NCI-H2029 treated with DMSO at 0.1 percent for 48 hours (cell line): ENCODE results near the gene DRGX.
A peak's percentile ranks its signal among the peaks of the same experiment; 100 is the strongest.

Experiments
- DNase-seq: peaks from one replicate; lab custom pipeline; 2025; lab: John Stamatoyannopoulos, UW

DRGX gene

GRCh38 chr10:49395741-49396665 is at the start of gene DRGX:
DRGX (minus strand) TSS chr10:49396089; CDS start chr10:49395440, 649 bp downstream.
- DNase-seq = no peak

GRCh38 chr10:49444349-49444748 is 48.5 kb upstream of the DRGX start:
- no peak for DNase-seq

DNA sequence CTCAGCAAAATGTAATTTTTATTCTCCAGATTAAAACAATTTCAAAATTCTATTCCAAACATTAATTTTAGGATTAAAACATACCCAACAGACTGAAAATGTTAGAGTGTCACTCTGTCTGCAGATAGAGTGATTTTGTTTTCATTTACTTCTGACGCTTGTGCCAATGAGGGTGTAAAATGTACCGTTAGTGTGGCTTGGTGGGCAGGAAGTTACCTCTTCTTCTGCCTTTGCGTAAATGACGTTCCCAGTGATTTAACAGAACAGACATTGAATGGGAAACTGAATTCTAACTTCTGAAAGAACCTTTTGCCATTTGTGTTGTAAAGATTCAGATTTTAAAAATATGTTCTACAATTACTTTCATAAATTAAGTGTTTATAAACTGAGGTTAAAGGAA is 47.0 kb upstream of the DRGX start:
- DNase-seq = no peak

DNA sequence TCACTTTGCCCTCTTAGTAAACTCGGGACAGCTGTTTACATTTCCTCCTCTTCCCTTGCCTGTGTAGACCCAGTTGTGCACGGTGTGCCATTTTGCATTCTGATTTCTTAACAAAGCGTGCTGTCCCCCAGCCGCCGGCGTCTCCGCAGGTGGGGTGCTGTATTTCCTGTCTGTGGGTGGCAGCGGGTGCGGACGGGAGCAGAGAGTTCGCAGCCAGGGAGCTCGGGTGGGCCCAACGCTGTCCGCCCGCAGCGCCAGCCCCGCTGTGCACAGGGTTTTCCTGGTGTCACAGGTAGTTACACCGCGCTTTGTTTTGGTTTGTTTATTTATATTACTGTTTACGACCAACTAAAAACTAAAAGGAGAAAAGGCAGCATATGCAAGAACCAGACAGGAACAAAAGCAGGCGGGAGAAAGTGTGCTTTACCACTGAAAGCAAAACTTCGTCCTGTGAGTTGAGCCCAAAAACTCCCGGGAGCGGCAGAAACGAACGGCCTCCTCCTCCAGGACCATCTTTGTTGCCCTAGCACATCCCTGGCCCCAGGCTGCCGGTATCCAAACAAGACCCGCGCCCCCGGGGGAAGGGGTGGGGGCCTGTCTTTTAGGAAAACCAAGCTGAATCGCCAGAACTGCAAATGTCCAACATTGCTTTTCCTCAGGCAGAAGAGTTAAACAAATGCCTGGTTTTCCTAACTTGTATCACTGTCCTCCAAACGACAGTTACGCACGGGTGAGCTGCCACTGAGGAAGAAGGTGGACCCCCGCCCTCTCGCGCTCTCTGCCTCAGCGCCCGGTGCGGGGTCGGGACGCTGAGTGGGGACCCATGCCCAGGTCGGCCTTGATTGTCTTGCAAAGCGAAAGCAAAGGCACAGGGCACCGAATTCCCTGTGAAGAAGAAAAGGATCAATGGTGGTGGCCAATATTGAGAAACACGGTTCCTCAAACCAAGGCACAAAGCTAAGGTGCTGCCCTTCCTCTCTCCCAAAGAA is 45.9 kb upstream of the DRGX start:
- no peak for DNase-seq

DNA sequence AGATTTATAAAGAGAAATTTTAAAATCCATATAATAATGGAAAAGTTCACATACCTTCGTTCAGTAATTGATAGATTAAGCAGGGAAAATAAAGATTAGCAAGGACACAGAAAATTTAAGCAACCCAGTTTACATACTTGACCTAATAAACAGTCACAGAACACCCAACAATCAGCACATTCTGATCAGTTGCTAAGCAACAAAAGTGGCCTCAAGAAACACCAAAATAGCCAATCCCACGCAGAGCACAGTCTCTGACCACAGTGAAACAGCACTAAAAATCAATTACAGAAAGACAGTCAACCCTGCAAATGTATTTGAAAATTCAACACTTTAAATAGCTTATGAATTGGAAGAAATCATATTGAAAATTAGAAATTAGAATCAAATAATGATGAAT is 39.3 kb upstream of the DRGX start:
- no peak for DNase-seq

DNA sequence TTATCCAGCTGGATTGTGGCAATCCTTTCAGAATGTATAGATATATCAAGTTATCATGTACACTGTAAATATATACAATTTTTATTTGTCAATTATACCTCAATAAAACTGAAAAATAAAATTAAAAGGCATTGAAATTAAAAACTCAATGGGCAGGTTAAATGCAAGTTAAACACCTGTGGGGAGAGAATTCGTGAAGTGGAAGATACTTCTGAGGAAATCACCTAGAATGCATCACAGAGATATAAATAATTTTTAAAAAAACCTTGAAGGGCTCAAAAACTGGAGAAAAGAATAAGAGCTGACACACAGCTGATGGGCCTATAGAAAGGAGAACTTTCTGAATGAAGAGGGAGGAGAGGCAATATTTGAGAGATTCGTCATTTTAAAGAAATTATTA is 37.2 kb upstream of the DRGX start:
- DNase-seq = no peak

- no peak for DNase-seq
Observed at GRCh38 chr10:49431426-49431825, 35.5 kb upstream of the DRGX start.

- no peak for DNase-seq
Observed at GRCh38 chr10:49429458-49429857, 33.6 kb upstream of the DRGX start.

- DNase-seq = no peak
Observed at GRCh38 chr10:49426490-49427360, 30.8 kb upstream of the DRGX start.

- DNase-seq = no peak
Observed at GRCh38 chr10:49419005-49419404, 23.1 kb upstream of the DRGX start.

GRCh38 chr10:49418328-49418727 is 22.4 kb upstream of the DRGX start:
- no peak for DNase-seq

DNA sequence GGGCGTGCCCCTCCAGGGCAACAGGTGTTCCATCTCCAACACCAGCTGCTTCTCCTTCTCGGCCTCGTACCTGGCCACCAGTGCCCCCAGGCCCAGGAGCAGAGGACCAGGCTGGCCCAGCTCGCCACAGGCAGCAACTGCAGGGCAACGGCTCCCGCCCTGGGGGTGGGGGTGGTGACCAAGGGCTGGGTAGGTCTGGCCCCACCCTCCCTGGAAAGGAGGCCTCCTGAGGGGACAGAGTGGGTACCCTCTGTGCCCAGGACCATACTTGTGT is 22.1 kb upstream of the DRGX start:
- no peak for DNase-seq

DNA sequence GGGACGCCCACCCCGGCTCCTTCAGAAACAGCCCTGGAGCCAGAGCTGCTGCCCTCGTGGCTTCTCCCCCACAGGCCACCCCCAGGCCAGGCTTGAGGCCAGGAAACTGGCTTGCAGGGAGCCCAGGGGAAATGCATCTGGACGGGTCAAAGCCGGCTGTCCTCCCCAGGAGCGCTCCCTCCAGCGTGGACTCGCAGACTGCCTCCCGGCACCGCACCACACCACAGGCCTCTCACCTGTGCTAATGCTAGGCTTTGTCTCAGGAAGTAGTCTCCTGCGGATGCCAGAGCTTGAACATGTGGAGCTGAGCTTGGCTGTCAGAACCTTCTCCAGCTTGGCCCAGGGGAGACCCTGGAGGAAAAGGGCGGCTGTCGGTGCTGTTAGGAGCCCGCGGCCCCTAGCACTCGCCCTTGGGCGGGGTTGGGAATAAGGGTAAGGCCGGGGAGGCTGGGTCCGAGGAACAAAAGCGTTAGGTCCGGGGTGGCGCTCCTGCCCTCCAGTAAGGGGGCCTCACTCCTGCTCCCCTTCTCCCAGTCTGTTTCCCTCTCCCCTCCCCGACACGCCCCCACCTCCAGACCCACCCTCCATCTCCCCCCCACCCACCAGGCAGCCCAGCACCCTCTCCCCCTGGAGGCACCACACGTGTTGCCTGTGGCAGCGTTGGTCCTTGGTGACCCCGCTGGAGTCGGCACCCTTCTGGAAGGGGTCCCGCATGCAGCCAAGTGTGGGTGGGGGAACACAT is 21.6 kb upstream of the DRGX start:
- no peak for DNase-seq

DNA sequence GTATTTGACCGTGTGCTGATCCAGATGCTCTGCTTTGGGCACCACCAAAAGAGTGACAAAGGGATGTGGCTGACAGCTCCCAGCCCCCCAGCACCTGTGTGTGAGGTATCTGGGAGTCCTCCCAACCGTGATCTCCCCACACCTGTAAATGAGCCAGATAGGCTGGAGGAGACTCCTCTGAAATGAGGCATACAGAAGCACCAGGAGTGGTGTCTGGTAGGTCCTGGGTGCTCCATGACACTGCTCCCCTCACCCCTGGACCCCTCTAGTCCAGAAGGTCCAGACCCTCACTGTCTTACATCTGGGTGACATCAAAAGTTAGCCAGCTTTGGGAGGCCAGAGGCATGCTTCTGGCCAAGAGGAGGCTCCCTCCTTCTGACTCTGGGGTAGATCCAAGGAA is 20.0 kb upstream of the DRGX start:
- no peak for DNase-seq

DNA sequence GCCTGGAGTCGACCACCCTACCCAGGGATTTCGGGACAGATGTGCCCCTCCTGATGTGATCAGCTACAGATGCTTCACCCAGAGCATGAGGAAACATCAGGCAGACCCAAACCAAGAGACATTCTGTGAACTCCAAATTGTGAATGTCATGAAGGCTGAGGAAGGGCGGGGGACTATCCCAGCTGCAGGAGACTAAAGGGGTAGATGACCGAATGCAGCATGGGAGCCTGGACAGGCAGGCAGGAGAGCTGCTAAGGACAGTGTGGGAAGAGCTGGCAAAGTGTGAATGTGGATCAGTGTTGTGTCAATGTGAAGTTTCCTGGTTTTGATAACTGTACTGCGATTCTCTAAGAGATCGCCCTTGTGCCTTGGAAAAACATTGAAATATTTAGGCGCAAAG is 19.2 kb upstream of the DRGX start:
- DNase-seq = no peak

DNA sequence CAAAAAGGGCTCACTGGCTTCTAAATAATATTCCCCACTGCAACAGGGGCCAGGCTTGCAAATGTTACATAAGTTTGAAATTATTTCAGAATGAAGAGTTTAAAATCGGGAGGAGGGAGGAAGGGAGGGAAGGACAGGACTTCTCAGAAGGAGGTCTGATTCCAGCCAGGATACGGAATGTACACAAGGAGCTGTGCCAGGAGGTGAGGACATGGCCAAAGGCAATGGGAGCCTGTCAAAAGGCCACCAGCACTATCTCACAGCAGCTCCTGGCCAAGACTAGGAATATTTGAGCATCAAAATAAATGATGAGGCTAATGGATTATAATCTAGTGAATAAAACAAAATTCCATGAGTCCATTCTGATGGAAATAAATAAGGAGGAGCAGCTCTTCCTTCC is 18.6 kb upstream of the DRGX start:
- no peak for DNase-seq

DNA sequence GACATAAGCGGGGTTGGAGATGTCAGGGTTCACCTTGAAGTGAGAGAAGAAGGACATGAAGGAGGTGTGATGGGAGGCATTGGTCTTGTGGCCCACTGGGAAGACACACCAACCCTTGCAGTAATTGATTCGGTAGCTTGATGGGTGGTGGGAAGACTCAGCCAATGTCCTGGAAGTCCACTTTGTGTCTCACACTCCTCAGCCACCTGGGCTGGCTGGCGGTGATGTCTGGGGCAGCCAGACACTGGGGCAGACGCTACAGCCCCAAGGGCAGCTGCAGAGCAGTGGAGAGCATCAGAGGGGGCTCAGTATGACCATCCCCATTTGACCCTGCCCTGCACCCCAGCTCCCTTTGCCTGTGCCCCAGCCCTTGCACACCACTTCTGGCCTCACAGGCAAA is 16.7 kb upstream of the DRGX start:
- DNase-seq = no peak

GRCh38 chr10:49410365-49411074 is 14.6 kb upstream of the DRGX start:
- peak; percentile 31 for DNase-seq

DNA sequence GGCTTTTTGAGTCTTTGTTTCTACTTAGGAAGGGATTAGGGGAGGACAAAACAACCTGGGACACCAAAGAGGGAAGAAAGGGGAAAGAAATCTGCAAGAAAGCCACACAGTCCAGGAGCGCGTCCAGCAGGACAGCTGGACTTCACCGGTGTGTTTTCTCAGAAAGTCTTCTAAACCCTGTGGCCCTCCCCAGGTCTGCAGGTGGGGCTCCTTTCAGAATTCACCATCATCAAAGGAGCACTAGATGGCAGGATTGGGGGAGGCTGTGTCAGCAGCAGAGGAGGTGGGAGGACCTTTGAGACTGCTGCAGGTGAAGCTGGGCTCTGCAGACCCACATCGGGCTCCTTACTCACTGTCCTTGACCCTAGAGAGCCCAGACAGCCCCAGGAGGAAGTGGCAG is 13.9 kb upstream of the DRGX start:
- DNase-seq = no peak

DNA sequence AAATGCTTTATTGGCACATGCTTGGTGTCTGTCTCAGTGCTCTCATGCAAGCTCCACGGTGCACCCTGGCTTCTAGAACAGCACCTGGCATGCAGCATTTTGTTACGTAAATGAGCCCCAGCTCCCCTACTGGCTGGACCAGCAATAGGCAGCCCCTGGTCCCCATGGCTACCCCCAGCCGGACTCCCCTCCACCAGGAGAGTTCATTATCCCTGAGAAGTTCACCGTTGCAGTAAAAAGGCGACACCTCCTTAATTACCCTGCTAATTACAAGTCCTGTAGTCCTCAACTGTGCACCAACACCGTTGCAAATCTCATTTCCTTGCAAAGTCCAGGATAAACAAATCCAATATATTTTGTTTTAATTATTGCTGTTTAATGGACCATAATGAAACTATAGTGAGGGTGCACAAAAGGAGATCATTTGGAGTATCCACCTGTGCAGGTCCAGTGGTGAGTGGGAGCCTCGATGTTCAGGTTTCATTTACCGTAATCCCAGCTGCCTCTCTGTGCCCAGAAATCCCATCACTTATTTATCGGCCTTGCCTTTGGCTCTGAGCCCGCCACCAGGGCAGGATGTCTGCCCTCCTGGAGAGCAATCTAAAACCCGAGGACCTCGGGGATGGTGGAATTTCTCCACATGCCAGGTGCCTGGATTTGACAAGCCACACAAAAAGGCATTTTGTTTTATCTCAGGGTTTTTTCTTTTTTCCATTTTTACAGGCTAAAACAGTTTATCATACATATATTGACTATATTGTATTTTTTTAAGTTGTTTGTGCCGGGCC is 12.8 kb upstream of the DRGX start:
- DNase-seq = peak; percentile 1
